Measurements from ENCODE around the gene TAOK3.

Gene TAOK3

GRCh38 chr12:118193477-118193876 lies 179.2 kb downstream of the TAOK3 start:
- DNase-seq (ENCODE audit: low read depth), result no peak

- peak; percentile 10 for DNase-seq (ENCODE audit: low read depth)
Measured at GRCh38 chr12:118190266-118190665, 182.4 kb downstream of the TAOK3 start.

- DNase-seq (ENCODE audit: low read depth), result no peak
Measured at GRCh38 chr12:118189741-118190191, 182.9 kb downstream of the TAOK3 start.

- DNase-seq (ENCODE audit: low read depth), result no peak
Measured at GRCh38 chr12:118188690-118189371, 183.9 kb downstream of the TAOK3 start.

- no peak for DNase-seq (ENCODE audit: low read depth)
Measured at GRCh38 chr12:118187751-118188435, 184.8 kb downstream of the TAOK3 start.

GRCh38 chr12:118185602-118186397 lies 186.9 kb downstream of the TAOK3 start:
- no peak for DNase-seq (ENCODE audit: low read depth)

GRCh38 chr12:118183711-118184110 lies 189.0 kb downstream of the TAOK3 start:
- no peak for DNase-seq (ENCODE audit: low read depth)

- no peak for DNase-seq (ENCODE audit: low read depth)
Measured at GRCh38 chr12:118183155-118183554, 189.6 kb downstream of the TAOK3 start.

GRCh38 chr12:118175823-118176447 lies 196.8 kb downstream of the TAOK3 start:
- no peak for DNase-seq (ENCODE audit: low read depth)

GRCh38 chr12:118166946-118167345 lies 205.8 kb downstream of the TAOK3 start:
- no peak for DNase-seq (ENCODE audit: low read depth)

GRCh38 chr12:118164798-118165486 lies 207.8 kb downstream of the TAOK3 start:
- no peak for DNase-seq (ENCODE audit: low read depth)

- DNase-seq (ENCODE audit: low read depth), result no peak
Measured at GRCh38 chr12:118160536-118160935, 212.2 kb downstream of the TAOK3 start.

GRCh38 chr12:118151755-118152154 lies 221.0 kb downstream of the TAOK3 start:
- no peak for DNase-seq (ENCODE audit: low read depth)

GRCh38 chr12:118150625-118151024 lies 222.1 kb downstream of the TAOK3 start:
- no peak for DNase-seq (ENCODE audit: low read depth)

GRCh38 chr12:118148287-118148686 lies 224.4 kb downstream of the TAOK3 start:
- DNase-seq (ENCODE audit: low read depth), result no peak

- DNase-seq (ENCODE audit: low read depth), result no peak
Measured at GRCh38 chr12:118145798-118146156, 226.9 kb downstream of the TAOK3 start.

- no peak for DNase-seq (ENCODE audit: low read depth)
Measured at GRCh38 chr12:118145113-118145797, 227.5 kb downstream of the TAOK3 start.

- no peak for DNase-seq (ENCODE audit: low read depth)
Measured at GRCh38 chr12:118144499-118144898, 228.2 kb downstream of the TAOK3 start.

- DNase-seq (ENCODE audit: low read depth), result no peak
Measured at GRCh38 chr12:118140825-118141224, 231.9 kb downstream of the TAOK3 start.

- no peak for DNase-seq (ENCODE audit: low read depth)
Measured at GRCh38 chr12:118137148-118137678, 235.5 kb downstream of the TAOK3 start.

GRCh38 chr12:118136559-118137003 lies 236.1 kb downstream of the TAOK3 start:
- DNase-seq (ENCODE audit: low read depth), result peak; percentile 4
